Mesenchymal stem cell (in vitro differentiated cells and primary cell): ENCODE results near the gene TENM3.

ENCODE experiments used
- DNase-seq: peaks from one replicate; pipeline ENCODE4 v3.0.0-alpha.2; 2013
- H2AFZ ChIP-seq: one replicate; pipeline ENCODE4 v1.6.1; 2013; ENCODE audit warnings: low read depth, mild to moderate bottlenecking, control low read depth, inconsistent platforms, low read length, moderate library complexity
- H2AK5ac ChIP-seq: 2 replicates; pipeline ENCODE4 v1.6.1; 2013; ENCODE audit warnings: low read length, moderate library complexity, mild to moderate bottlenecking, inconsistent platforms; ENCODE audit not compliant: severe bottlenecking
- H2BK120ac ChIP-seq: one replicate; pipeline ENCODE4 v1.6.1; 2013; ENCODE audit warnings: low read depth, mild to moderate bottlenecking, inconsistent platforms, low read length, moderate library complexity
- H2BK12ac ChIP-seq, 2 experiments: one replicate each; pipeline ENCODE4 v1.6.1; 2013; ENCODE audit warnings: inconsistent platforms in 2 of 2, low read length in 2 of 2, mild to moderate bottlenecking in 2 of 2, moderate library complexity in 2 of 2, control low read depth in 1 of 2
- H2BK15ac ChIP-seq: one replicate; pipeline ENCODE4 v1.6.1; 2013; ENCODE audit warnings: mild to moderate bottlenecking, low read depth, inconsistent platforms; ENCODE audit not compliant: poor library complexity, severe bottlenecking
- H2BK5ac ChIP-seq: 2 replicates; pipeline ENCODE4 v1.6.1; 2013; ENCODE audit warnings: low read depth, mild to moderate bottlenecking, low read length, control low read depth, inconsistent platforms; ENCODE audit not compliant: poor library complexity, severe bottlenecking
- H3K14ac ChIP-seq, 2 experiments: one replicate each; pipeline ENCODE4 v1.6.1; 2013; ENCODE audit warnings: inconsistent platforms in 2 of 2, low read length in 2 of 2, control low read depth in 1 of 2, mild to moderate bottlenecking in 1 of 2, moderate library complexity in 1 of 2
- H3K18ac ChIP-seq, 2 experiments: one replicate each; pipeline ENCODE4 v1.6.1; 2013; ENCODE audit warnings: inconsistent platforms in 2 of 2, low read length in 2 of 2, control low read depth in 1 of 2, low read depth in 1 of 2, mild to moderate bottlenecking in 1 of 2
- H3K23ac ChIP-seq, 2 experiments: one replicate each; pipeline ENCODE4 v1.6.1; 2013; ENCODE audit warnings: inconsistent platforms in 2 of 2, low read length in 2 of 2, mild to moderate bottlenecking in 2 of 2, moderate library complexity in 2 of 2, control low read depth in 1 of 2
- H3K27ac ChIP-seq: 2 replicates; pipeline ENCODE4 v1.5.1; 2013; ENCODE audit warnings: mild to moderate bottlenecking, moderate library complexity, low read length, control low read depth, inconsistent platforms; ENCODE audit not compliant: poor library complexity, severe bottlenecking
- H3K27me3 ChIP-seq, 2 experiments: 2 replicates each; pipeline versions ENCODE4 v1.6.1 to v1.7.0; 2013; ENCODE audit warnings: low read length in 2 of 2, mild to moderate bottlenecking in 2 of 2, moderate library complexity in 2 of 2, control low read depth in 1 of 2, inconsistent platforms in 1 of 2; ENCODE audit not compliant: control insufficient read depth in 1 of 2, insufficient read depth in 1 of 2
- H3K36me3 ChIP-seq, 2 experiments: 2 replicates each; pipeline versions ENCODE4 v1.6.1 to v1.7.0; 2013; ENCODE audit warnings: low read length in 2 of 2, control low read depth in 1 of 2, inconsistent platforms in 1 of 2, low read depth in 1 of 2, mild to moderate bottlenecking in 1 of 2; ENCODE audit not compliant: insufficient read depth in 2 of 2, control insufficient read depth in 1 of 2
- H3K4ac ChIP-seq, 2 experiments: one replicate each; pipeline ENCODE4 v1.6.1; 2013; ENCODE audit warnings: inconsistent platforms in 2 of 2, low read length in 2 of 2, mild to moderate bottlenecking in 2 of 2, moderate library complexity in 2 of 2, control low read depth in 1 of 2, low read depth in 1 of 2
- H3K4me1 ChIP-seq: 2 replicates; pipeline ENCODE4 v1.6.1; 2013; ENCODE audit warnings: low read depth, low read length, control low read depth; ENCODE audit not compliant: control insufficient read depth, insufficient read depth
- H3K4me2 ChIP-seq: 2 replicates; pipeline ENCODE4 v1.6.1; 2013; ENCODE audit warnings: low read length, mild to moderate bottlenecking, inconsistent platforms; ENCODE audit not compliant: poor library complexity, severe bottlenecking
- H3K4me3 ChIP-seq, 2 experiments: 2 replicates each; pipeline versions ENCODE4 v1.5.1 to v1.7.0; 2013; ENCODE audit warnings: low read length in 2 of 2, mild to moderate bottlenecking in 2 of 2, control low read depth in 1 of 2, low read depth in 1 of 2; ENCODE audit not compliant: insufficient read depth in 1 of 2
- H3K79me1 ChIP-seq: replicated peaks from 2 replicates; pipeline ENCODE4 v1.6.1; 2013; ENCODE audit warnings: mild to moderate bottlenecking, control low read depth, low read length, inconsistent platforms; ENCODE audit not compliant: poor library complexity, severe bottlenecking
- H3K9ac ChIP-seq: 2 replicates; pipeline ENCODE4 v1.7.0; 2013; ENCODE audit warnings: mild to moderate bottlenecking, low read length, moderate library complexity
- H3K9me3 ChIP-seq: 2 replicates; pipeline ENCODE4 v1.7.0; 2013; ENCODE audit warnings: mild to moderate bottlenecking, low read length; ENCODE audit not compliant: control insufficient read depth
- H4K8ac ChIP-seq: one replicate; pipeline ENCODE4 v1.6.1; 2013; ENCODE audit warnings: inconsistent platforms, mild to moderate bottlenecking, low read length, moderate library complexity
- H4K91ac ChIP-seq: one replicate; pipeline ENCODE4 v1.6.1; 2013; ENCODE audit warnings: mild to moderate bottlenecking, low read length, inconsistent platforms
- WGBS: methylation state at CpG from one replicate; pipeline ENCODE4 v1.1.7; 2013; ENCODE audit warnings: mixed read lengths; 5-methylcytosine and 5-hydroxymethylcytosine counted together

The TENM3 gene

GRCh38 chr4:182531555-182532162 is 288.5 kb downstream of the TENM3 start:
- no peak overlapping the region for H2BK12ac ChIP-seq
- no peak overlapping the region for H2AK5ac ChIP-seq
- no peak overlapping the region for H3K27ac ChIP-seq
- DNase-seq = peak; percentile 17
- H3K9me3 ChIP-seq = no peaks in the 10 kb centered on the region
- no peak overlapping the region for H3K23ac ChIP-seq
- H3K27me3 ChIP-seq = no peaks in the 10 kb centered on the region
- H4K8ac ChIP-seq = peak overlapping the region; percentile 56
- WGBS = 76% methylated on average over 8 of the region's 8 CpGs
- H3K4me3 ChIP-seq = no peak overlapping the region
- H3K18ac ChIP-seq = no peak overlapping the region
- no peak overlapping the region for H2BK15ac ChIP-seq
- H2BK120ac ChIP-seq = no peak overlapping the region
- H3K4ac ChIP-seq = no peak overlapping the region
- peaks cover 4% of the 10 kb centered on the region for H3K4me1 ChIP-seq
- H3K79me1 ChIP-seq = peaks cover 27% of the 10 kb centered on the region
- no peak overlapping the region for H3K9ac ChIP-seq
- no peaks in the 10 kb centered on the region for H3K36me3 ChIP-seq
- H2BK5ac ChIP-seq = no peak overlapping the region
- H2AFZ ChIP-seq = no peak overlapping the region
- no peak overlapping the region for H3K4me2 ChIP-seq
- H4K91ac ChIP-seq = no peak overlapping the region
- H3K14ac ChIP-seq = no peak overlapping the region

DNA sequence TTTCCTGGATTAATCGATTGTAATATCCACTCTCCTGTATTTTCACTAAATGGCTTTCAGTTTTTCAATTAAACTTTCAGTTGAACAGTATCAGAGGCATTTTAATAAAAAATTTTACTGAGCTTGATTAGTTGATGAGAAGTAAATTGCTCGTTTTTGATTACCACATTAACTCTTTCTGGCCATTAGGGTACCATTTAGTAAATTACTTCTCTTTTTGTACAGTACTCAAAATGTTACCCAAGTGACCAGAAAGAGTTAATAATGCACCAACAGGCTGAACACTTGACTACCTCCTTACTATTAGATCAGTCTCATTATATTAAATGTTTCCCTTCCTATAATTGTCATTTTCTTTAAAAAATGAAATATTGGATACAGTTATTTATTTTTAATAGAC is 289.2 kb downstream of the TENM3 start:
- H3K4ac ChIP-seq = no peak overlapping the region
- no peak overlapping the region for H2AFZ ChIP-seq
- no peak overlapping the region for H3K9ac ChIP-seq
- H2BK5ac ChIP-seq = no peak overlapping the region
- peaks cover 4% of the 10 kb centered on the region for H3K4me1 ChIP-seq
- H3K14ac ChIP-seq = no peak overlapping the region
- H3K4me3 ChIP-seq = no peak overlapping the region
- H3K79me1 ChIP-seq = peaks cover 27% of the 10 kb centered on the region
- no peaks in the 10 kb centered on the region for H3K36me3 ChIP-seq
- no peak overlapping the region for H3K4me2 ChIP-seq
- no peak overlapping the region for H2AK5ac ChIP-seq
- H3K27me3 ChIP-seq = no peaks in the 10 kb centered on the region
- no peak overlapping the region for H3K27ac ChIP-seq
- no peaks in the 10 kb centered on the region for H3K9me3 ChIP-seq
- H3K18ac ChIP-seq = no peak overlapping the region
- H4K91ac ChIP-seq = no peak overlapping the region
- no peak overlapping the region for H4K8ac ChIP-seq
- H2BK120ac ChIP-seq = no peak overlapping the region
- DNase-seq = no peak
- H3K23ac ChIP-seq = no peak overlapping the region
- no CpG with 5 or more reads among the region's 2 CpGs for WGBS
- H2BK15ac ChIP-seq = no peak overlapping the region
- no peak overlapping the region for H2BK12ac ChIP-seq

- H2BK15ac ChIP-seq = no peak overlapping the region
- H3K9me3 ChIP-seq = no peaks in the 10 kb centered on the region
- peaks cover 4% of the 10 kb centered on the region for H3K4me1 ChIP-seq
- H3K14ac ChIP-seq = no peak overlapping the region
- H3K9ac ChIP-seq = no peak overlapping the region
- H2BK120ac ChIP-seq = no peak overlapping the region
- no peak overlapping the region for H3K23ac ChIP-seq
- no peak overlapping the region for H2BK12ac ChIP-seq
- WGBS = 54% methylated on average over 1 of the region's 1 CpG
- no peak overlapping the region for H3K4ac ChIP-seq
- no peak overlapping the region for H4K8ac ChIP-seq
- H3K27me3 ChIP-seq = no peaks in the 10 kb centered on the region
- H3K18ac ChIP-seq = no peak overlapping the region
- H4K91ac ChIP-seq = no peak overlapping the region
- H3K79me1 ChIP-seq = peaks cover 23% of the 10 kb centered on the region
- no peak overlapping the region for H2AK5ac ChIP-seq
- no peak overlapping the region for H2AFZ ChIP-seq
- DNase-seq = peak; percentile 8
- H3K4me3 ChIP-seq = no peak overlapping the region
- H3K36me3 ChIP-seq = no peaks in the 10 kb centered on the region
- no peak overlapping the region for H2BK5ac ChIP-seq
- H3K4me2 ChIP-seq = no peak overlapping the region
- no peak overlapping the region for H3K27ac ChIP-seq
These were observed 290.8 kb downstream of the TENM3 start for GRCh38 chr4:182533964-182534363.

DNA sequence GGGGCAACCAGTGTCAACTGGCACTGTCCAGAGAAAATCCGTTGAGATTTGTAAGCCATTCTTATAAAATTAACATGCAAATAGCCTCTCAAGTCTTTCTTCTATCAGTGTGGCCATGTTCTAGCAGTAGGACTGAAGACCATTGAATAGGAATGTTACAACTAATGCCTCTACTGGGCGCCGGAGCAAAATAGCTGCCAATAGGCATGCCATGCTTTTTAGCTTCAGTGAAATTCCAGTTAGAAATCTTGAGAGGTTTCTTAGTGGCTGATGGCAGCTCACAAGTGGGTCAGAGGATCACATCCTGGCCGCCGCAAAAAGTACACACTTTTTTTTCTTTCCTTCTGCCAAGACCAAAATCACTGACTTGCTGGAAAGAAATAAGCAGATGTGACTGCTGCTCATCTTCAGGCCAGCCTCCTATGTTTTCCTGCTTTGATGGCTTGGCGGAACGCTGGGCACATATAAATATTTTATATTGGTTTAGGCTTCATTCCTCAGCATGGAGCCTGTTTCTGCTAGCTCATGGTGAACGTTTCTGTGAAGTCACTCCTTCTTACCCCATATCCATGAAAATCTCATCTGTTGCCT is 293.1 kb downstream of the TENM3 start:
- no peaks in the 10 kb centered on the region for H3K27me3 ChIP-seq
- H4K91ac ChIP-seq = no peak overlapping the region
- 64% methylated on average over 4 of the region's 8 CpGs for WGBS
- H3K4me2 ChIP-seq = no peak overlapping the region
- H3K36me3 ChIP-seq = no peaks in the 10 kb centered on the region
- H3K79me1 ChIP-seq = peaks cover 17% of the 10 kb centered on the region
- H3K9me3 ChIP-seq = no peaks in the 10 kb centered on the region
- H3K18ac ChIP-seq = no peak overlapping the region
- H2BK120ac ChIP-seq = no peak overlapping the region
- no peak overlapping the region for H2BK15ac ChIP-seq
- no peak overlapping the region for H2BK5ac ChIP-seq
- no peak overlapping the region for H3K14ac ChIP-seq
- H4K8ac ChIP-seq = no peak overlapping the region
- H2AK5ac ChIP-seq = no peak overlapping the region
- no peak overlapping the region for H3K4me3 ChIP-seq
- no peak overlapping the region for H3K27ac ChIP-seq
- H3K4me1 ChIP-seq = peaks cover 4% of the 10 kb centered on the region
- H3K4ac ChIP-seq = no peak overlapping the region
- H2BK12ac ChIP-seq = no peak overlapping the region
- no peak overlapping the region for H3K23ac ChIP-seq
- H2AFZ ChIP-seq = no peak overlapping the region
- no peak overlapping the region for H3K9ac ChIP-seq
- no peak for DNase-seq
